Fibroblast of skin of right quadriceps (primary cell): Measurements from ENCODE around the gene PSMA3.

Experiments
- DNase-seq: peaks from one replicate; pipeline ENCODE4 v3.0.0-alpha.2; 2013

PSMA3 gene

GRCh38 chr14:58299401-58300330 is 55.0 kb downstream of the PSMA3 start:
- DNase-seq: no peak

- no peak for DNase-seq
These were observed 56.8 kb downstream of the PSMA3 start for GRCh38 chr14:58301416-58301815.

GRCh38 chr14:58305730-58306129 is 61.1 kb downstream of the PSMA3 start:
- DNase-seq: no peak

- DNase-seq: no peak
These were observed 63.1 kb downstream of the PSMA3 start for GRCh38 chr14:58307597-58308316.

- no peak for DNase-seq
These were observed 64.4 kb downstream of the PSMA3 start for GRCh38 chr14:58309086-58309485.

- DNase-seq: no peak
These were observed 69.1 kb downstream of the PSMA3 start for GRCh38 chr14:58313699-58314098.

GRCh38 chr14:58315606-58316005 is 71.0 kb downstream of the PSMA3 start:
- peak; percentile 2 for DNase-seq
